B cell (primary cell): ENCODE measurements around the gene RBM6. TPM values are rescaled to one million over a fixed set of nuclear protein-coding genes. Genes with fewer than 3 reads are reported as not detected.
"Not testable (repeated sequence)": the region's sequence is repeated elsewhere in the genome, so short reads cannot be mapped to it uniquely, and the experiment has no call there.

ENCODE experiments used
- ATAC-seq: fragments of 200-7000 bp; cut with Tn5 transposase; one replicate; pipeline ENCODE4 v1.10.0; 2021; ENCODE audit warnings: low read depth, mild to moderate bottlenecking, moderate number of reproducible peaks, moderate library complexity
- CTCF ChIA-PET: fragments of 350-600 bp; sonication (Branson Sonifier 250); formaldehyde crosslinking; loops from one replicate; lab custom pipeline; 2021; ENCODE audit warnings: antibody characterized with exemption, inconsistent platforms; lab: Charles Lee
- POLR2A ChIA-PET: fragments of 350-600 bp; sonication (Branson Sonifier 250); formaldehyde crosslinking; loops from one replicate; lab custom pipeline; 2021; ENCODE audit warnings: antibody characterized with exemption; lab: Charles Lee
- DNase-seq: peaks from one replicate; pipeline ENCODE4 v3.0.0; 2013
- H2AFZ ChIP-seq: 2 replicates; pipeline ENCODE4 v1.6.1; 2012; ENCODE audit warnings: mild to moderate bottlenecking, low read depth, low read length; ENCODE audit not compliant: insufficient read depth, poor library complexity, severe bottlenecking
- H3K27ac ChIP-seq, 2 donors: 1 replicate in 1 of 2; 2 replicates in 1 of 2; pipeline ENCODE4 v1.5.1; 2012 to 2013; ENCODE audit warnings: low read length in 2 of 2, mild to moderate bottlenecking in 2 of 2, moderate library complexity in 1 of 2
- H3K27me3 ChIP-seq, 4 experiments: fragments of 200-600 bp in 1 of 4; sonication (generic) in 1 of 4; replicated peaks in 1 of 4; 1 replicate in 2 of 4; 2 replicates in 2 of 4; pipeline versions ENCODE4 v1.6.1 to v1.7.0; 2013 to 2016; ENCODE audit warnings: low read length in 3 of 4, mild to moderate bottlenecking in 2 of 4, mixed read lengths in 1 of 4, moderate library complexity in 1 of 4; ENCODE audit not compliant: insufficient read depth in 4 of 4, control insufficient read depth in 3 of 4; ENCODE audit errors: control extremely low read depth in 1 of 4
- H3K36me3 ChIP-seq, 2 experiments: replicated peaks in 1 of 2; 1 replicate in 1 of 2; 2 replicates in 1 of 2; pipeline versions ENCODE4 v1.6.1 to v1.7.1; 2013; ENCODE audit warnings: low read length in 1 of 2; ENCODE audit not compliant: insufficient read depth in 2 of 2, control insufficient read depth in 1 of 2; ENCODE audit errors: control extremely low read depth in 1 of 2, extremely low read depth in 1 of 2
- H3K4me1 ChIP-seq, 2 donors: fragments of 200-600 bp in 1 of 2; sonication (generic) in 1 of 2; 1 replicate in 1 of 2; 2 replicates in 1 of 2; pipeline versions ENCODE4 v1.5.1 to v1.6.1; 2013 to 2017; ENCODE audit warnings: low read length in 2 of 2; ENCODE audit not compliant: control insufficient read depth in 2 of 2, insufficient read depth in 2 of 2
- H3K4me2 ChIP-seq: replicated peaks from 2 replicates; pipeline ENCODE3; 2012; ENCODE audit warnings: mild to moderate bottlenecking, low read depth, low read length; ENCODE audit not compliant: poor library complexity, severe bottlenecking
- H3K4me3 ChIP-seq, 5 experiments: fragments of 200-600 bp in 1 of 5; sonication (generic) in 1 of 5; 1 replicate in 3 of 5; 2 replicates in 2 of 5; pipeline versions ENCODE4 v1.5.1 to v1.7.0; 2011 to 2016; ENCODE audit warnings: low read length in 4 of 5, mild to moderate bottlenecking in 4 of 5, low read depth in 2 of 5, control low read depth in 1 of 5, moderate library complexity in 1 of 5; ENCODE audit not compliant: insufficient read depth in 1 of 5; ENCODE audit errors: control extremely low read depth in 1 of 5, extremely low read depth in 1 of 5
- H3K79me2 ChIP-seq: fragments of 200-600 bp; sonication (generic); one replicate; pipeline ENCODE4 v1.6.0; 2016; ENCODE audit warnings: low read length; ENCODE audit not compliant: control insufficient read depth, insufficient read depth
- H3K9ac ChIP-seq: fragments of 200-600 bp; sonication (generic); 2 replicates; pipeline ENCODE4 v1.6.1; 2017; ENCODE audit warnings: mild to moderate bottlenecking, low read length, moderate library complexity
- H3K9me3 ChIP-seq, 3 donors: one replicate each; pipeline versions ENCODE4 v1.6.1 to v1.7.1; 2013; ENCODE audit warnings: low read length in 2 of 3; ENCODE audit not compliant: control insufficient read depth in 2 of 3, insufficient read depth in 1 of 3; ENCODE audit errors: control extremely low read depth in 1 of 3
- H4K20me1 ChIP-seq: 2 replicates; pipeline ENCODE4 v1.6.0; 2012; ENCODE audit warnings: mild to moderate bottlenecking, low read length; ENCODE audit not compliant: insufficient read depth, control insufficient read depth, poor library complexity, severe bottlenecking
- H3K27ac Mint-ChIP-seq: one replicate; pipeline ENCODE4 v1.8.0; 2021; ENCODE audit warnings: mixed read lengths
- H3K27me3 Mint-ChIP-seq: one replicate; pipeline ENCODE4 v1.8.0; 2021; ENCODE audit warnings: mixed read lengths
- H3K4me1 Mint-ChIP-seq: one replicate; pipeline ENCODE4 v1.8.0; 2021; ENCODE audit warnings: mixed read lengths
- H3K4me3 Mint-ChIP-seq: one replicate; pipeline ENCODE4 v1.8.0; 2021; ENCODE audit warnings: mixed read lengths
- H3K9me3 Mint-ChIP-seq: one replicate; pipeline ENCODE4 v1.8.0; 2022; ENCODE audit warnings: mixed read lengths; ENCODE audit not compliant: insufficient read depth
- EZH2 ChIP-seq: IDR thresholded peaks from 2 replicates; pipeline ENCODE4 v1.6.1; 2012; ENCODE audit warnings: borderline replicate concordance, low read depth, mild to moderate bottlenecking, moderate library complexity, low read length; ENCODE audit not compliant: insufficient read depth, poor library complexity, severe bottlenecking
- WGBS: methylation state at CpG from one replicate; pipeline ENCODE4 v1.1.5; 2013; ENCODE audit warnings: missing lambda C conversion rate; ENCODE audit not compliant: insufficient coverage; 5-methylcytosine and 5-hydroxymethylcytosine counted together
- intact Hi-C: fragments of 100-400 bp; cut with micrococcal nuclease; formaldehyde crosslinking; loops from one replicate; pipeline ENCODE4 v1.10.0; 2022
- polyA plus RNA-seq: library from polyadenylated mRNA; depleted of rRNA; stranded (reverse); fragments of >200 nt; gene quantifications from 2 replicates; pipeline ENCODE4 v1.2.3, GENCODE V29; 2012
- total RNA-seq, 2 donors: library from RNA; stranded (reverse); fragments of 120-200 nt in 1 of 2; gene quantifications; 1 replicate in 1 of 2; 2 replicates in 1 of 2; pipeline versions ENCODE4 v1.2.3 to v1.2.4, GENCODE V29; 2013 to 2022
- TF ChIP-seq, protein P1 (sequence below): fragments of 200-600 bp; IDR thresholded peaks from one replicate; pipeline ENCODE4 v1.8.0; 2022; ENCODE audit warnings: antibody characterized with exemption, mild to moderate bottlenecking

The RBM6 gene
- total and polyA plus RNA-seq, 2 donors (not counting 1 experiment from before 2014, with no cell fraction given): 223 to 285 TPM

DNA sequence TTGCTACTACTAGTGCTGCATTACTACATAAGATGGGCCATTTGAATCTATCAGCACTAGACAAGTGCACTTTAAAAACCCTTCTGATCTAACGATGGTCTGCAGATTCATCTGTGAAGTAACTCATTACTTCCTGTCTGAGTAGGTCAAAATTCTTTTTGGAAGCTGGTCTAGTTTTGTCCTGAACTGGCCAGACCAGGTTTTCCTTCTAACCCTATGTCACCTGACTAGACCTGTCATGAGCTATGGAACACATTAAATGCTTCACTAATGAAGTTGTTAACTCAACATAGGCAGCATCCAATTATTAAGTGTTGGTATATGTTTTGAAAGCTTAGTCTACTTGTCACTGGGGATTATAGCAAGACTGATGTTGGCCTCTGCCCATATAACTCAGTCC lies 138.7 kb downstream of the RBM6 start:
- Mint-ChIP-seq H3K4me3 (no peak overlapping the region), H3K9me3 (no peaks in the 10 kb centered on the region), H3K27me3 (no peaks in the 10 kb centered on the region), H3K27ac (peak overlapping the region; percentile 42), H3K4me1 (peaks cover 35% of the 10 kb centered on the region)
- H3K79me2 ChIP-seq: no peaks in the 10 kb centered on the region
- no peaks in the 10 kb centered on the region for H4K20me1 ChIP-seq
- no peak overlapping the region for H3K4me3 ChIP-seq
- no peak for ATAC-seq
- intact Hi-C loops: no loop called here
- no peak overlapping the region for H2AFZ ChIP-seq
- H3K27ac ChIP-seq: peak overlapping the region in 1 of 2 donors; percentile 65
- H3K4me2 ChIP-seq: no peak overlapping the region
- no CpG with 5 or more reads among the region's 1 CpG for WGBS
- peaks cover 2 to 20% of the 10 kb centered on the region in 2 experiments for H3K36me3 ChIP-seq
- no peak for DNase-seq
- ChIA-PET POLR2A (no interaction called here), CTCF (interaction anchor here (1.0 kb wide), 1 partner anchor 18 kb away, joined by 3 read pairs; no protein-coding TSS in a partner anchor)
- H3K9ac ChIP-seq: no peak overlapping the region
- H3K9me3 ChIP-seq: no peaks in the 10 kb centered on the region
- TF ChIP-seq, protein P1, sequence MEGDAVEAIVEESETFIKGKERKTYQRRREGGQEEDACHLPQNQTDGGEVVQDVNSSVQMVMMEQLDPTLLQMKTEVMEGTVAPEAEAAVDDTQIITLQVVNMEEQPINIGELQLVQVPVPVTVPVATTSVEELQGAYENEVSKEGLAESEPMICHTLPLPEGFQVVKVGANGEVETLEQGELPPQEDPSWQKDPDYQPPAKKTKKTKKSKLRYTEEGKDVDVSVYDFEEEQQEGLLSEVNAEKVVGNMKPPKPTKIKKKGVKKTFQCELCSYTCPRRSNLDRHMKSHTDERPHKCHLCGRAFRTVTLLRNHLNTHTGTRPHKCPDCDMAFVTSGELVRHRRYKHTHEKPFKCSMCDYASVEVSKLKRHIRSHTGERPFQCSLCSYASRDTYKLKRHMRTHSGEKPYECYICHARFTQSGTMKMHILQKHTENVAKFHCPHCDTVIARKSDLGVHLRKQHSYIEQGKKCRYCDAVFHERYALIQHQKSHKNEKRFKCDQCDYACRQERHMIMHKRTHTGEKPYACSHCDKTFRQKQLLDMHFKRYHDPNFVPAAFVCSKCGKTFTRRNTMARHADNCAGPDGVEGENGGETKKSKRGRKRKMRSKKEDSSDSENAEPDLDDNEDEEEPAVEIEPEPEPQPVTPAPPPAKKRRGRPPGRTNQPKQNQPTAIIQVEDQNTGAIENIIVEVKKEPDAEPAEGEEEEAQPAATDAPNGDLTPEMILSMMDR: no peak
- TF ChIP-seq EZH2: no peak
- no peaks in the 10 kb centered on the region for H3K27me3 ChIP-seq
- peaks cover 17 to 35% of the 10 kb centered on the region in 2 donors for H3K4me1 ChIP-seq

DNA sequence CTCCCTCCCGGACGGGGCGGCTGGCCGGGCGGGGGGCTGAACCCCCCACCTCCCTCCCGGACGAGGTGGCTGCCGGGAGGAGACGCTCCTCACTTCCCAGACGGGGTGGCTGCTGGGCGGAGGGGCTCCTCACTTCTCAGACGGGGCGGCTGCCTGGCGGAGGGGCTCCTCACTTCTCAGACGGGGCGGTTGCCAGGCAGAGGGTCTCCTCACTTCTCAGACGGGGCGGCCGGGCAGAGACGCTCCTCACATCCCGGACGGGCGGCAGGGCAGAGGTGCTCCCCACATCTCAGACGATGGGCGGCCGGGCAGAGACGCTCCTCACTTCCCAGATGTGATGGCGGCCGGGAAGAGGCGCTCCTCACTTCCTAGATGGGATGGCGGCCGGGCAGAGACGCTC lies 145.0 kb downstream of the RBM6 start:
- H3K27ac ChIP-seq, ATAC-seq, H3K9me3 Mint-ChIP-seq, H3K9ac ChIP-seq, H3K4me3 Mint-ChIP-seq, H3K27me3 ChIP-seq, H3K36me3 ChIP-seq, DNase-seq, H3K9me3 ChIP-seq, CTCF ChIA-PET, H3K4me2 ChIP-seq, H3K4me3 ChIP-seq, H3K27ac Mint-ChIP-seq, H3K27me3 Mint-ChIP-seq, H4K20me1 ChIP-seq, POLR2A ChIA-PET, H2AFZ ChIP-seq: not testable (repeated sequence)
- intact Hi-C loops: loop anchor here (5.0 kb wide), 2 partner anchors 143 to 298 kb away; partner anchors contain the start of genes IP6K1 and RBM6
- peaks cover 25% of the 10 kb centered on the region for H3K4me1 Mint-ChIP-seq
- Histone ChIP-seq H3K4me1 (peaks cover 16 to 32% of the 10 kb centered on the region in 2 donors), H3K79me2 (peaks cover 33% of the 10 kb centered on the region)
- WGBS: no CpG with 5 or more reads among the region's 33 CpGs
